ENCODE results near the gene OR6T1.

Gene OR6T1

GRCh38 chr11:123943738-123944137 lies at the start of gene OR6T1:
Gene OR6T1 (minus strand): TSS chr11:123943838. CDS start chr11:123943838, 0 bp downstream.
- DNase-seq (ENCODE audit: low read depth), result no peak
- Histone ChIP-seq H3K9me3 (ENCODE audit: control insufficient read depth, low read length) (peaks cover 4% of the 10 kb centered on the region), H3K4me1 (ENCODE audit: control insufficient read depth, insufficient read depth, low read length) (no peaks in the 10 kb centered on the region), H3K36me3 (ENCODE audit: control insufficient read depth, insufficient read depth, low read length, severe bottlenecking) (no peaks in the 10 kb centered on the region), H3K9ac (ENCODE audit: low read length) (no peak within 1 kb of the TSS), H3K27me3 (replicated peaks; ENCODE audit: control insufficient read depth, insufficient read depth, low read length) (no peaks in the 10 kb centered on the region), H3K4me3 (ENCODE audit: low read length) (no peak within 1 kb of the TSS)

GRCh38 chr11:123979311-123979710 lies 35.7 kb upstream of the OR6T1 start:
- Histone ChIP-seq H3K4me3 (ENCODE audit: low read length) (no peak overlapping the region), H3K36me3 (ENCODE audit: control insufficient read depth, insufficient read depth, low read length, severe bottlenecking) (no peaks in the 10 kb centered on the region), H3K9ac (ENCODE audit: low read length) (no peak overlapping the region), H3K9me3 (ENCODE audit: control insufficient read depth, low read length) (peaks cover 2% of the 10 kb centered on the region), H3K27me3 (replicated peaks; ENCODE audit: control insufficient read depth, insufficient read depth, low read length) (no peaks in the 10 kb centered on the region), H3K4me1 (ENCODE audit: control insufficient read depth, insufficient read depth, low read length) (no peaks in the 10 kb centered on the region)
- no peak for DNase-seq (ENCODE audit: low read depth)

GRCh38 chr11:123977731-123978347 lies 34.2 kb upstream of the OR6T1 start, which contains the start of gene OR10S1:
Gene OR10S1 (minus strand): TSS chr11:123977781. CDS start chr11:123977664, 117 bp downstream.
- no peaks in the 10 kb centered on the region for H3K4me1 ChIP-seq (ENCODE audit: control insufficient read depth, insufficient read depth, low read length)
- no peaks in the 10 kb centered on the region for H3K36me3 ChIP-seq (ENCODE audit: control insufficient read depth, insufficient read depth, low read length, severe bottlenecking)
- no peak within 1 kb of the TSS for H3K4me3 ChIP-seq (ENCODE audit: low read length)
- no peaks in the 10 kb centered on the region for H3K27me3 ChIP-seq (replicated peaks; ENCODE audit: control insufficient read depth, insufficient read depth, low read length)
- DNase-seq (ENCODE audit: low read depth), result no peak
- no peak within 1 kb of the TSS for H3K9ac ChIP-seq (ENCODE audit: low read length)
- peaks cover 2% of the 10 kb centered on the region for H3K9me3 ChIP-seq (ENCODE audit: control insufficient read depth, low read length)

GRCh38 chr11:123976770-123977560 lies 33.3 kb upstream of the OR6T1 start:
- no peak for DNase-seq (ENCODE audit: low read depth)
- Histone ChIP-seq H3K27me3 (replicated peaks; ENCODE audit: control insufficient read depth, insufficient read depth, low read length) (no peaks in the 10 kb centered on the region), H3K9ac (ENCODE audit: low read length) (no peak overlapping the region), H3K4me3 (ENCODE audit: low read length) (no peak overlapping the region), H3K9me3 (ENCODE audit: control insufficient read depth, low read length) (no peaks in the 10 kb centered on the region), H3K4me1 (ENCODE audit: control insufficient read depth, insufficient read depth, low read length) (no peaks in the 10 kb centered on the region), H3K36me3 (ENCODE audit: control insufficient read depth, insufficient read depth, low read length, severe bottlenecking) (no peaks in the 10 kb centered on the region)

- no peaks in the 10 kb centered on the region for H3K4me1 ChIP-seq (ENCODE audit: control insufficient read depth, insufficient read depth, low read length)
- H3K36me3 ChIP-seq (ENCODE audit: control insufficient read depth, insufficient read depth, low read length, severe bottlenecking), result no peaks in the 10 kb centered on the region
- no peaks in the 10 kb centered on the region for H3K9me3 ChIP-seq (ENCODE audit: control insufficient read depth, low read length)
- no peak overlapping the region for H3K4me3 ChIP-seq (ENCODE audit: low read length)
- no peak overlapping the region for H3K9ac ChIP-seq (ENCODE audit: low read length)
- DNase-seq (ENCODE audit: low read depth), result peak; percentile 65
- H3K27me3 ChIP-seq (replicated peaks; ENCODE audit: control insufficient read depth, insufficient read depth, low read length), result no peaks in the 10 kb centered on the region
These were observed 30.2 kb upstream of the OR6T1 start for GRCh38 chr11:123973816-123974215.

GRCh38 chr11:123956752-123957151 lies 13.1 kb upstream of the OR6T1 start:
- Histone ChIP-seq H3K27me3 (replicated peaks; ENCODE audit: control insufficient read depth, insufficient read depth, low read length) (no peaks in the 10 kb centered on the region), H3K9ac (ENCODE audit: low read length) (no peak overlapping the region), H3K4me3 (ENCODE audit: low read length) (no peak overlapping the region), H3K36me3 (ENCODE audit: control insufficient read depth, insufficient read depth, low read length, severe bottlenecking) (no peaks in the 10 kb centered on the region), H3K9me3 (ENCODE audit: control insufficient read depth, low read length) (peaks cover 5% of the 10 kb centered on the region), H3K4me1 (ENCODE audit: control insufficient read depth, insufficient read depth, low read length) (no peaks in the 10 kb centered on the region)
- DNase-seq (ENCODE audit: low read depth), result no peak

- H3K36me3 ChIP-seq (ENCODE audit: control insufficient read depth, insufficient read depth, low read length, severe bottlenecking), result no peaks in the 10 kb centered on the region
- H3K9me3 ChIP-seq (ENCODE audit: control insufficient read depth, low read length), result peaks cover 4% of the 10 kb centered on the region
- H3K27me3 ChIP-seq (replicated peaks; ENCODE audit: control insufficient read depth, insufficient read depth, low read length), result no peaks in the 10 kb centered on the region
- no peaks in the 10 kb centered on the region for H3K4me1 ChIP-seq (ENCODE audit: control insufficient read depth, insufficient read depth, low read length)
- DNase-seq (ENCODE audit: low read depth), result no peak
- H3K4me3 ChIP-seq (ENCODE audit: low read length), result no peak overlapping the region
- no peak overlapping the region for H3K9ac ChIP-seq (ENCODE audit: low read length)
These were observed 1.5 kb upstream of the OR6T1 start for GRCh38 chr11:123945132-123945531.

- H3K36me3 ChIP-seq (ENCODE audit: control insufficient read depth, insufficient read depth, low read length, severe bottlenecking), result no peaks in the 10 kb centered on the region
- H3K9me3 ChIP-seq (ENCODE audit: control insufficient read depth, low read length), result no peaks in the 10 kb centered on the region
- no peak overlapping the region for H3K9ac ChIP-seq (ENCODE audit: low read length)
- H3K4me3 ChIP-seq (ENCODE audit: low read length), result no peak overlapping the region
- no peak for DNase-seq (ENCODE audit: low read depth)
- no peaks in the 10 kb centered on the region for H3K4me1 ChIP-seq (ENCODE audit: control insufficient read depth, insufficient read depth, low read length)
- no peaks in the 10 kb centered on the region for H3K27me3 ChIP-seq (replicated peaks; ENCODE audit: control insufficient read depth, insufficient read depth, low read length)
These were observed 1.2 kb downstream of the OR6T1 start for GRCh38 chr11:123942413-123942812.

GRCh38 chr11:123939317-123939716 lies 4.3 kb downstream of the OR6T1 start, which contains the start of gene OR4D5:
Gene OR4D5 (plus strand): TSS chr11:123939617. CDS start chr11:123939617, 0 bp downstream.
- H3K4me1 ChIP-seq (ENCODE audit: control insufficient read depth, insufficient read depth, low read length), result no peaks in the 10 kb centered on the region

GRCh38 chr11:123924027-123924426 lies 19.6 kb downstream of the OR6T1 start:
- H3K4me1 ChIP-seq (ENCODE audit: control insufficient read depth, insufficient read depth, low read length), result no peaks in the 10 kb centered on the region
- no peak overlapping the region for H3K4me3 ChIP-seq (ENCODE audit: low read length)
- no peak overlapping the region for H3K9ac ChIP-seq (ENCODE audit: low read length)
- no peaks in the 10 kb centered on the region for H3K9me3 ChIP-seq (ENCODE audit: control insufficient read depth, low read length)
- no peak for DNase-seq (ENCODE audit: low read depth)
- no peaks in the 10 kb centered on the region for H3K36me3 ChIP-seq (ENCODE audit: control insufficient read depth, insufficient read depth, low read length, severe bottlenecking)
- no peaks in the 10 kb centered on the region for H3K27me3 ChIP-seq (replicated peaks; ENCODE audit: control insufficient read depth, insufficient read depth, low read length)

More at GRCh38 chr11:123939317-123939716, 4.3 kb downstream of the OR6T1 start, which contains the start of gene OR4D5:
- Histone ChIP-seq H3K9ac (ENCODE audit: low read length) (no peak within 1 kb of the TSS), H3K27me3 (replicated peaks; ENCODE audit: control insufficient read depth, insufficient read depth, low read length) (no peaks in the 10 kb centered on the region), H3K4me3 (ENCODE audit: low read length) (no peak within 1 kb of the TSS), H3K36me3 (ENCODE audit: control insufficient read depth, insufficient read depth, low read length, severe bottlenecking) (no peaks in the 10 kb centered on the region), H3K9me3 (ENCODE audit: control insufficient read depth, low read length) (no peaks in the 10 kb centered on the region)
- DNase-seq (ENCODE audit: low read depth), result no peak

GRCh38 chr11:123920943-123921342 lies 22.7 kb downstream of the OR6T1 start:
- H3K4me1 ChIP-seq (ENCODE audit: control insufficient read depth, insufficient read depth, low read length), result no peaks in the 10 kb centered on the region
- no peak overlapping the region for H3K9ac ChIP-seq (ENCODE audit: low read length)
- H3K9me3 ChIP-seq (ENCODE audit: control insufficient read depth, low read length), result no peaks in the 10 kb centered on the region
- no peaks in the 10 kb centered on the region for H3K27me3 ChIP-seq (replicated peaks; ENCODE audit: control insufficient read depth, insufficient read depth, low read length)
- no peaks in the 10 kb centered on the region for H3K36me3 ChIP-seq (ENCODE audit: control insufficient read depth, insufficient read depth, low read length, severe bottlenecking)
- DNase-seq (ENCODE audit: low read depth), result no peak
- no peak overlapping the region for H3K4me3 ChIP-seq (ENCODE audit: low read length)

All from adipocyte (in vitro differentiated cells).